ENCODE measurements around the gene NTN3.

- TF ChIP-seq MAX (IDR thresholded peaks at IDR 0.05) (no peak), ZBTB7A (IDR thresholded peaks at IDR 0.05; ENCODE audit: low read depth) (no peak), EP300 (IDR thresholded peaks at IDR 0.05; ENCODE audit: borderline replicate concordance) (no peak), YY1 (IDR thresholded peaks at IDR 0.05; ENCODE audit: low read depth) (no peak), CREB1 (IDR thresholded peaks at IDR 0.05; ENCODE audit: low read depth) (no peak), TAF1 (IDR thresholded peaks at IDR 0.05; ENCODE audit: low read depth) (no peak), USF1 (IDR thresholded peaks at IDR 0.05) (no peak), TCF12 (IDR thresholded peaks at IDR 0.05; ENCODE audit: low read depth) (no peak), RAD21 (IDR thresholded peaks at IDR 0.05; ENCODE audit: low read depth) (no peak), FOXM1 (IDR thresholded peaks at IDR 0.05; ENCODE audit: borderline replicate concordance, low read depth) (no peak)
These were observed 36.1 kb downstream of the NTN3 start for GRCh38 chr16:2507052-2507659.
